ENCODE measurements around the gene PECR.

- TF ChIP-seq ZSCAN16 (tag by site-specific recombination; IDR thresholded peaks at IDR 0.05) (no peak), CTCF (tag by site-specific recombination; IDR thresholded peaks at IDR 0.05) (no peak), ZNF449 (tag by site-specific recombination; IDR thresholded peaks at IDR 0.05) (no peak), ZNF473 (tag by site-specific recombination; IDR thresholded peaks at IDR 0.05) (no peak), ZNF2 (tag by site-specific recombination; IDR thresholded peaks at IDR 0.05) (no peak)
Measured at GRCh38 chr2:216119986-216120385, 38.4 kb upstream of the PECR start.
